ENCODE results near the gene IFI27L2. TPM values are rescaled to one million over a fixed set of nuclear protein-coding genes. Genes with fewer than 3 reads are reported as not detected.

The IFI27L2 gene
- total and polyA plus RNA-seq, 2 experiments from 2014 or later = 95.3 to 170 TPM

GRCh38 chr14:94115631-94116030, 13.8 kb downstream of the IFI27L2 start:
- Histone ChIP-seq H2AFZ (no peak overlapping the region), H3K9me3 (ENCODE audit: low read depth) (no peaks in the 10 kb centered on the region), H3K27ac (no peak overlapping the region), H4K20me1 (ENCODE audit: insufficient read depth) (no peaks in the 10 kb centered on the region), H3K36me3 (ENCODE audit: low read depth) (no peaks in the 10 kb centered on the region), H3K4me3 (no peak overlapping the region), H3K4me1 (ENCODE audit: insufficient read depth) (0 out of 2 replicates have a peak, but pooled peaks cover 2% of the 10 kb centered on the region), H3F3A (ENCODE audit: insufficient read depth) (no peaks in the 10 kb centered on the region; the same call in 1 of the 2 replicates), H3K9ac (no peak overlapping the region), H3K9me2 (ENCODE audit: insufficient read depth) (no peaks in the 10 kb centered on the region), H3K79me2 (ENCODE audit: insufficient read depth) (no peaks in the 10 kb centered on the region), H3K27me3 (replicated peaks; ENCODE audit: insufficient read depth) (no peaks in the 10 kb centered on the region; the same call in none of the 2 replicates), H3K4me2 (ENCODE audit: unreplicated experiment) (no peak overlapping the region)
- in situ Hi-C loops (cut with MboI) = no loop called here
- TF ChIP-seq EZH2phosphoT487 (IDR thresholded peaks at IDR 0.05; ENCODE audit: insufficient read depth, low read depth) = no peak
- no peak for TF ChIP-seq EZH2 (IDR thresholded peaks at IDR 0.05; ENCODE audit: insufficient read depth, poor library complexity, severe bottlenecking)
- no peak for DNase-seq
- WGBS, 2 experiments (ENCODE audit: low coverage in 1 of 2, low lambda C conversion rate in 2 of 2, missing lambda C conversion rate in 2 of 2) = 88% methylated on average over 11 to 14 of the region's 15 CpGs

- no peaks in the 10 kb centered on the region for H3K4me1 ChIP-seq (ENCODE audit: insufficient read depth)
- H3K4me3 ChIP-seq = no peak overlapping the region
- TF ChIP-seq EZH2phosphoT487 (IDR thresholded peaks at IDR 0.05; ENCODE audit: insufficient read depth, low read depth) (no peak), EZH2 (IDR thresholded peaks at IDR 0.05; ENCODE audit: insufficient read depth, poor library complexity, severe bottlenecking) (no peak)
- H3K79me2 ChIP-seq (ENCODE audit: insufficient read depth) = no peaks in the 10 kb centered on the region
- no peaks in the 10 kb centered on the region; the same call in none of the 2 replicates for H3K27me3 ChIP-seq (replicated peaks; ENCODE audit: insufficient read depth)
- peak; percentile 33 for DNase-seq
- no peaks in the 10 kb centered on the region for H3K36me3 ChIP-seq (ENCODE audit: low read depth)
- H3K9ac ChIP-seq = no peak overlapping the region
- 5 to 10% methylated on average over 4 of the region's 4 CpGs for WGBS, 2 experiments (ENCODE audit: low coverage in 1 of 2, low lambda C conversion rate in 2 of 2, missing lambda C conversion rate in 2 of 2)
- no peaks in the 10 kb centered on the region for H3F3A ChIP-seq (ENCODE audit: insufficient read depth)
- H2AFZ ChIP-seq = no peak overlapping the region
- in situ Hi-C loops (cut with MboI) = no loop called here
- no peak overlapping the region for H3K27ac ChIP-seq
- H3K9me3 ChIP-seq (ENCODE audit: low read depth) = no peaks in the 10 kb centered on the region
- no peak overlapping the region for H3K4me2 ChIP-seq (ENCODE audit: unreplicated experiment)
- no peaks in the 10 kb centered on the region for H4K20me1 ChIP-seq (ENCODE audit: insufficient read depth)
- H3K9me2 ChIP-seq (ENCODE audit: insufficient read depth) = no peaks in the 10 kb centered on the region
Measured at GRCh38 chr14:94115058-94115591, 14.3 kb downstream of the IFI27L2 start.

GRCh38 chr14:94114589-94115057, 14.8 kb downstream of the IFI27L2 start:
- Histone ChIP-seq H3K79me2 (ENCODE audit: insufficient read depth) (no peaks in the 10 kb centered on the region), H3K27ac (no peak overlapping the region), H3K36me3 (ENCODE audit: low read depth) (no peaks in the 10 kb centered on the region), H3K4me1 (ENCODE audit: insufficient read depth) (no peaks in the 10 kb centered on the region), H3K9ac (no peak overlapping the region), H3F3A (ENCODE audit: insufficient read depth) (no peaks in the 10 kb centered on the region), H4K20me1 (ENCODE audit: insufficient read depth) (no peaks in the 10 kb centered on the region), H3K27me3 (replicated peaks; ENCODE audit: insufficient read depth) (no peaks in the 10 kb centered on the region; the same call in none of the 2 replicates), H3K9me3 (ENCODE audit: low read depth) (no peaks in the 10 kb centered on the region), H2AFZ (no peak overlapping the region), H3K4me3 (no peak overlapping the region), H3K9me2 (ENCODE audit: insufficient read depth) (no peaks in the 10 kb centered on the region), H3K4me2 (ENCODE audit: unreplicated experiment) (no peak overlapping the region)
- in situ Hi-C loops (cut with MboI) = no loop called here
- WGBS, 2 experiments (ENCODE audit: low coverage in 1 of 2, low lambda C conversion rate in 2 of 2, missing lambda C conversion rate in 2 of 2) = 89 to 90% methylated on average over 5 of the region's 5 CpGs
- TF ChIP-seq EZH2phosphoT487 (IDR thresholded peaks at IDR 0.05; ENCODE audit: insufficient read depth, low read depth) (no peak), EZH2 (IDR thresholded peaks at IDR 0.05; ENCODE audit: insufficient read depth, poor library complexity, severe bottlenecking) (no peak)
- DNase-seq = no peak

- 91 to 92% methylated on average over 5 of the region's 5 CpGs for WGBS, 2 experiments (ENCODE audit: low coverage in 1 of 2, low lambda C conversion rate in 2 of 2, missing lambda C conversion rate in 2 of 2)
- Histone ChIP-seq H3K36me3 (ENCODE audit: low read depth) (no peaks in the 10 kb centered on the region), H3K4me3 (no peak overlapping the region), H3K9me2 (ENCODE audit: insufficient read depth) (no peaks in the 10 kb centered on the region), H3K9ac (no peak overlapping the region), H4K20me1 (ENCODE audit: insufficient read depth) (no peaks in the 10 kb centered on the region), H3K27ac (no peak overlapping the region), H2AFZ (no peak overlapping the region), H3K4me1 (ENCODE audit: insufficient read depth) (no peaks in the 10 kb centered on the region), H3K4me2 (ENCODE audit: unreplicated experiment) (no peak overlapping the region), H3F3A (ENCODE audit: insufficient read depth) (no peaks in the 10 kb centered on the region), H3K27me3 (replicated peaks; ENCODE audit: insufficient read depth) (no peaks in the 10 kb centered on the region; the same call in none of the 2 replicates), H3K9me3 (ENCODE audit: low read depth) (no peaks in the 10 kb centered on the region), H3K79me2 (ENCODE audit: insufficient read depth) (no peaks in the 10 kb centered on the region)
- DNase-seq = no peak
- in situ Hi-C loops (cut with MboI) = no loop called here
- TF ChIP-seq EZH2phosphoT487 (IDR thresholded peaks at IDR 0.05; ENCODE audit: insufficient read depth, low read depth) (no peak), EZH2 (IDR thresholded peaks at IDR 0.05; ENCODE audit: insufficient read depth, poor library complexity, severe bottlenecking) (no peak)
Measured at GRCh38 chr14:94113908-94114588, 15.4 kb downstream of the IFI27L2 start.
